ENCODE measurements around the gene FAM118B. TPM values are rescaled to one million over a fixed set of nuclear protein-coding genes. Genes with fewer than 3 reads are reported as not detected.
"Not testable (repeated sequence)": the region's sequence is repeated elsewhere in the genome, so short reads cannot be mapped to it uniquely, and the experiment has no call there.

Gene FAM118B
- polyA plus RNA-seq, 1 of the 3 experiments (the other 2 are of a cell fraction) = 19.5 TPM

DNA sequence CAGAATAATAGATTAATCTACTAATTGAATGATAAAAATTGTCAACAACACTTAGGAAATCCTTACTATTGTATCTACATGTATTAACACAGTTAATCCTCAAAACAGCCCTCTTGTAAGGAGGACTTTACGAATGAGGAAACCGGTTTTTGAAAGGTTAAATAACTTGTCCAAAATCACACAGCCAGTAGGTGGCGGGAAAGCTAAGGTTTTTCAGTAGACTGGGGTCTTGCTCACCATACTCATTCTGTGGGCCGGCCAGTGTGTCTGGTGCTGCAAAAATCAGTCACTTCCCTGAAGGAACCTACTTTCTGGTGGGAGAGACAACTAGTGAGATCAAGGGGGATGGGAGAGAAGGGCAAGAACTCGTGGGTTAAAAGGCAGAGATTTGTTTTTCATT, 96.1 kb downstream of the FAM118B start:
- ChIA-PET POLR2A (no interaction called here), CTCF (interaction anchor here (0.6 to 10.0 kb wide), 7 partner anchors 33 to 268 kb away, joined by 3 to 172 read pairs (median 4); no protein-coding TSS in a partner anchor)
- Histone ChIP-seq H3K9me2 (no peaks in the 10 kb centered on the region), H3K9me3 (no peaks in the 10 kb centered on the region), H3K4me1 (ENCODE audit: control insufficient read depth in 1 of 2, insufficient read depth in 2 of 2, low read depth in 1 of 2, low read length in 1 of 2) (peaks cover 4 to 13% of the 10 kb centered on the region in 2 experiments; a peak in 3 of 4 replicates), H3K4me3 (ENCODE audit: low read depth in 2 of 2, low read length in 1 of 2) (no peak overlapping the region), H3K4me2 (no peak overlapping the region), H3K27ac (ENCODE audit: low read depth in 2 of 2, low read length in 1 of 2) (peak overlapping the region; percentile 12 to 26; a peak in 2 of 4 replicates), H3K36me3 (replicated peaks in 1 of 2; ENCODE audit: control insufficient read depth in 1 of 2, insufficient read depth in 2 of 2, low read length in 1 of 2) (peaks cover 3 to 5% of the 10 kb centered on the region in 2 experiments), H3K79me2 (ENCODE audit: insufficient read depth) (peaks cover 26% of the 10 kb centered on the region), H3F3A (replicated peaks; ENCODE audit: insufficient read depth) (peaks cover 26% of the 10 kb centered on the region), H3K27me3 (ENCODE audit: insufficient read depth) (no peaks in the 10 kb centered on the region), H4K20me1 (ENCODE audit: insufficient read depth) (no peaks in the 10 kb centered on the region), H2AFZ (ENCODE audit: low read depth) (no peak overlapping the region), H3K9ac (no peak overlapping the region)
- peak; percentile 33 for DNase-seq
- 51% methylated on average over 5 of the region's 5 CpGs for WGBS (ENCODE audit: low lambda C conversion rate)
- TF ChIP-seq, protein P1, sequence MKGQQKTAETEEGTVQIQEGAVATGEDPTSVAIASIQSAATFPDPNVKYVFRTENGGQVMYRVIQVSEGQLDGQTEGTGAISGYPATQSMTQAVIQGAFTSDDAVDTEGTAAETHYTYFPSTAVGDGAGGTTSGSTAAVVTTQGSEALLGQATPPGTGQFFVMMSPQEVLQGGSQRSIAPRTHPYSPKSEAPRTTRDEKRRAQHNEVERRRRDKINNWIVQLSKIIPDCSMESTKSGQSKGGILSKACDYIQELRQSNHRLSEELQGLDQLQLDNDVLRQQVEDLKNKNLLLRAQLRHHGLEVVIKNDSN (IDR thresholded peaks at IDR 0.05; ENCODE audit: borderline replicate concordance, low read depth) = no peak
- TF ChIP-seq SMC3 (IDR thresholded peaks at IDR 0.05; ENCODE audit: low read depth, low read length) = 0 out of 2 replicates have a peak, but pooled peaks have one; percentile 22
- TF ChIP-seq MXI1 (IDR thresholded peaks at IDR 0.05; ENCODE audit: low read depth, low read length) = no peak
- TF ChIP-seq, protein P2, sequence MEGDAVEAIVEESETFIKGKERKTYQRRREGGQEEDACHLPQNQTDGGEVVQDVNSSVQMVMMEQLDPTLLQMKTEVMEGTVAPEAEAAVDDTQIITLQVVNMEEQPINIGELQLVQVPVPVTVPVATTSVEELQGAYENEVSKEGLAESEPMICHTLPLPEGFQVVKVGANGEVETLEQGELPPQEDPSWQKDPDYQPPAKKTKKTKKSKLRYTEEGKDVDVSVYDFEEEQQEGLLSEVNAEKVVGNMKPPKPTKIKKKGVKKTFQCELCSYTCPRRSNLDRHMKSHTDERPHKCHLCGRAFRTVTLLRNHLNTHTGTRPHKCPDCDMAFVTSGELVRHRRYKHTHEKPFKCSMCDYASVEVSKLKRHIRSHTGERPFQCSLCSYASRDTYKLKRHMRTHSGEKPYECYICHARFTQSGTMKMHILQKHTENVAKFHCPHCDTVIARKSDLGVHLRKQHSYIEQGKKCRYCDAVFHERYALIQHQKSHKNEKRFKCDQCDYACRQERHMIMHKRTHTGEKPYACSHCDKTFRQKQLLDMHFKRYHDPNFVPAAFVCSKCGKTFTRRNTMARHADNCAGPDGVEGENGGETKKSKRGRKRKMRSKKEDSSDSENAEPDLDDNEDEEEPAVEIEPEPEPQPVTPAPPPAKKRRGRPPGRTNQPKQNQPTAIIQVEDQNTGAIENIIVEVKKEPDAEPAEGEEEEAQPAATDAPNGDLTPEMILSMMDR (IDR thresholded peaks at IDR 0.05) = peak; percentile 67
- no peak for TF ChIP-seq SIN3A (IDR thresholded peaks at IDR 0.05; ENCODE audit: borderline replicate concordance, low read depth, low read length)
- TF ChIP-seq NFIC (IDR thresholded peaks at IDR 0.05; ENCODE audit: borderline replicate concordance) = no peak
- TF ChIP-seq EP300 (IDR thresholded peaks at IDR 0.05; ENCODE audit: borderline replicate concordance in 1 of 2, low read depth in 1 of 2, low read length in 1 of 2) = no peak
- peak; percentile 66 for TF ChIP-seq RAD21 (IDR thresholded peaks at IDR 0.05; ENCODE audit: low read length)
- TF ChIP-seq NRF1 (IDR thresholded peaks at IDR 0.05; ENCODE audit: low read depth, low read length) = no peak

DNA sequence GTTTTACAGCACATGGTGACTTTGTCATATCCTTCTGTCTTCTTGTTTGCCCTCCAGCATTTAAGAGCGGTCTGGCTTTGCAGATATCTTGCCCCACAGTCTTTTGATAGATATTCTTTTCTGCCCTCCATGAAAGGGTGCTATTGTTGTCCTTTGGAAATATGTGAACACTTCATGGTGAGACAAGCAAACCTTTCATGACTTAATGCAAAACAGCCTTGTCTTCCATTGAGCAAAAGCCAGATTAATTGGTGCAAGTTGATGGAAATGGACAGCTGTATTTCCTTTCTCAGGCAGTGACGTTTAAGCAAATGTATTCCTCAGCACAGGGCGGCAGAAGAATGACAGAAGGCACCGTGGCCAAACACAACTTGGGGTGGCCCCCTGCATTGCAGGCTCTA, 96.7 kb downstream of the FAM118B start:
- TF ChIP-seq ELF1 (IDR thresholded peaks at IDR 0.05) (no peak), GABPA (IDR thresholded peaks at IDR 0.05; ENCODE audit: low read depth) (no peak)
- TF ChIP-seq, protein P3, sequence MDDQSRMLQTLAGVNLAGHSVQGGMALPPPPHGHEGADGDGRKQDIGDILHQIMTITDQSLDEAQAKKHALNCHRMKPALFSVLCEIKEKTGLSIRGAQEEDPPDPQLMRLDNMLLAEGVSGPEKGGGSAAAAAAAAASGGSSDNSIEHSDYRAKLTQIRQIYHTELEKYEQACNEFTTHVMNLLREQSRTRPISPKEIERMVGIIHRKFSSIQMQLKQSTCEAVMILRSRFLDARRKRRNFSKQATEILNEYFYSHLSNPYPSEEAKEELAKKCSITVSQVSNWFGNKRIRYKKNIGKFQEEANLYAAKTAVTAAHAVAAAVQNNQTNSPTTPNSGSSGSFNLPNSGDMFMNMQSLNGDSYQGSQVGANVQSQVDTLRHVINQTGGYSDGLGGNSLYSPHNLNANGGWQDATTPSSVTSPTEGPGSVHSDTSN (IDR thresholded peaks at IDR 0.05) = peak; percentile 19; the same call in 1 of the 2 replicates
- TF ChIP-seq, protein P4, sequence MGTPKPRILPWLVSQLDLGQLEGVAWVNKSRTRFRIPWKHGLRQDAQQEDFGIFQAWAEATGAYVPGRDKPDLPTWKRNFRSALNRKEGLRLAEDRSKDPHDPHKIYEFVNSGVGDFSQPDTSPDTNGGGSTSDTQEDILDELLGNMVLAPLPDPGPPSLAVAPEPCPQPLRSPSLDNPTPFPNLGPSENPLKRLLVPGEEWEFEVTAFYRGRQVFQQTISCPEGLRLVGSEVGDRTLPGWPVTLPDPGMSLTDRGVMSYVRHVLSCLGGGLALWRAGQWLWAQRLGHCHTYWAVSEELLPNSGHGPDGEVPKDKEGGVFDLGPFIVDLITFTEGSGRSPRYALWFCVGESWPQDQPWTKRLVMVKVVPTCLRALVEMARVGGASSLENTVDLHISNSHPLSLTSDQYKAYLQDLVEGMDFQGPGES (IDR thresholded peaks at IDR 0.05; ENCODE audit: low read depth, low read length) = no peak
- H3K36me3 ChIP-seq (replicated peaks in 1 of 2; ENCODE audit: control insufficient read depth in 1 of 2, insufficient read depth in 2 of 2, low read length in 1 of 2) = peaks cover 5% of the 10 kb centered on the region in 2 experiments
- H3F3A ChIP-seq (replicated peaks; ENCODE audit: insufficient read depth) = peaks cover 26% of the 10 kb centered on the region
- peaks cover 20% of the 10 kb centered on the region for H3K79me2 ChIP-seq (ENCODE audit: insufficient read depth)
- H3K9ac ChIP-seq = no peak overlapping the region
- H3K27ac ChIP-seq (ENCODE audit: low read depth in 2 of 2, low read length in 1 of 2) = peak overlapping the region in 1 of 2 experiments; percentile 26; a peak in 1 of 4 replicates
- WGBS (ENCODE audit: low lambda C conversion rate) = 69% methylated on average over 4 of the region's 4 CpGs
- CTCF ChIA-PET = interaction anchor here (0.6 to 10.0 kb wide), 6 partner anchors 86 to 268 kb away, joined by 3 to 172 read pairs (median 4); no protein-coding TSS in a partner anchor
- no peak for DNase-seq
- H3K4me2 ChIP-seq = no peak overlapping the region
- no peaks in the 10 kb centered on the region for H3K9me3 ChIP-seq
- H3K9me2 ChIP-seq = no peaks in the 10 kb centered on the region
- no peaks in the 10 kb centered on the region for H3K27me3 ChIP-seq (ENCODE audit: insufficient read depth)
- H3K4me1 ChIP-seq (ENCODE audit: control insufficient read depth in 1 of 2, insufficient read depth in 2 of 2, low read depth in 1 of 2, low read length in 1 of 2) = peaks cover 4 to 9% of the 10 kb centered on the region in 2 experiments; a peak in 3 of 4 replicates
- no peaks in the 10 kb centered on the region for H4K20me1 ChIP-seq (ENCODE audit: insufficient read depth)
- H3K4me3 ChIP-seq (ENCODE audit: low read depth in 2 of 2, low read length in 1 of 2) = no peak overlapping the region
- no peak overlapping the region for H2AFZ ChIP-seq (ENCODE audit: low read depth)
- POLR2A ChIA-PET = no interaction called here

DNA sequence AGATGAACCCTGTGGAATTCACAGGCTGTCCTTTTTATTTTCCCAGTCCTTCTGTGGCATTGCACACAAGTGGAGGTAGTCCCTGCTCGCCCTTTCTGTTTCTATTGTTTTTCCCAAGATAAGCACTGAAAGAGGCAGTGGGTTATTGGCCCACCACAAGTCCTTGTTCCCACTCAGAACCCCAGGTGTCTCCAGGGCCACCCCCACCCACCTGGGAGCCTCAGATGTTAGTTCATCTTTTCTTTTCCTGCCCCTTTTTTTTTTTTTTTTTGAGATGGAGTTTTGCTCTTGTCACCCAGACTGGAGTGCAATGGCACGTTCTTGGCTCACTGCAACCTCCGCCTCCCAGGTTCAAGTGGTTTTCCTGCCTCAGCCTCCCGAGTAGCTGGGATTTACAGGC, 97.2 kb downstream of the FAM118B start:
- WGBS (ENCODE audit: low lambda C conversion rate) = 93% methylated on average over 4 of the region's 4 CpGs
- H3K9me3 ChIP-seq; H3K27ac ChIP-seq (ENCODE audit: low read depth in 2 of 2, low read length in 1 of 2); H3K36me3 ChIP-seq (replicated peaks in 1 of 2; ENCODE audit: control insufficient read depth in 1 of 2, insufficient read depth in 2 of 2, low read length in 1 of 2); H3K4me1 ChIP-seq (ENCODE audit: control insufficient read depth in 1 of 2, insufficient read depth in 2 of 2, low read depth in 1 of 2, low read length in 1 of 2); H4K20me1 ChIP-seq (ENCODE audit: insufficient read depth); POLR2A ChIA-PET; H3K27me3 ChIP-seq (ENCODE audit: insufficient read depth); DNase-seq; H3K9ac ChIP-seq; H3K4me2 ChIP-seq; H3K9me2 ChIP-seq; H2AFZ ChIP-seq (ENCODE audit: low read depth); H3K4me3 ChIP-seq (ENCODE audit: low read depth in 2 of 2, low read length in 1 of 2): not testable (repeated sequence)
- Histone ChIP-seq H3K79me2 (ENCODE audit: insufficient read depth) (peaks cover 17% of the 10 kb centered on the region), H3F3A (replicated peaks; ENCODE audit: insufficient read depth) (peaks cover 26% of the 10 kb centered on the region)
- CTCF ChIA-PET = interaction anchor here (1.1 to 10.0 kb wide), 3 partner anchors 11 to 175 kb away, joined by 3 to 172 read pairs (median 33); no protein-coding TSS in a partner anchor
